Fibroblast of skin of left biceps (primary cell): Measurements from ENCODE around the gene CSTF2.
"Not testable (repeated sequence)": the region's sequence is repeated elsewhere in the genome, so short reads cannot be mapped to it uniquely, and the experiment has no call there.

Source experiments
- DNase-seq, 2 experiments: peaks; one replicate each; pipeline ENCODE4 v3.0.0-alpha.2; 2013; ENCODE audit warnings: low read depth in 2 of 2

CSTF2 gene, protein sequence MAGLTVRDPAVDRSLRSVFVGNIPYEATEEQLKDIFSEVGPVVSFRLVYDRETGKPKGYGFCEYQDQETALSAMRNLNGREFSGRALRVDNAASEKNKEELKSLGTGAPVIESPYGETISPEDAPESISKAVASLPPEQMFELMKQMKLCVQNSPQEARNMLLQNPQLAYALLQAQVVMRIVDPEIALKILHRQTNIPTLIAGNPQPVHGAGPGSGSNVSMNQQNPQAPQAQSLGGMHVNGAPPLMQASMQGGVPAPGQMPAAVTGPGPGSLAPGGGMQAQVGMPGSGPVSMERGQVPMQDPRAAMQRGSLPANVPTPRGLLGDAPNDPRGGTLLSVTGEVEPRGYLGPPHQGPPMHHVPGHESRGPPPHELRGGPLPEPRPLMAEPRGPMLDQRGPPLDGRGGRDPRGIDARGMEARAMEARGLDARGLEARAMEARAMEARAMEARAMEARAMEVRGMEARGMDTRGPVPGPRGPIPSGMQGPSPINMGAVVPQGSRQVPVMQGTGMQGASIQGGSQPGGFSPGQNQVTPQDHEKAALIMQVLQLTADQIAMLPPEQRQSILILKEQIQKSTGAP

DNA sequence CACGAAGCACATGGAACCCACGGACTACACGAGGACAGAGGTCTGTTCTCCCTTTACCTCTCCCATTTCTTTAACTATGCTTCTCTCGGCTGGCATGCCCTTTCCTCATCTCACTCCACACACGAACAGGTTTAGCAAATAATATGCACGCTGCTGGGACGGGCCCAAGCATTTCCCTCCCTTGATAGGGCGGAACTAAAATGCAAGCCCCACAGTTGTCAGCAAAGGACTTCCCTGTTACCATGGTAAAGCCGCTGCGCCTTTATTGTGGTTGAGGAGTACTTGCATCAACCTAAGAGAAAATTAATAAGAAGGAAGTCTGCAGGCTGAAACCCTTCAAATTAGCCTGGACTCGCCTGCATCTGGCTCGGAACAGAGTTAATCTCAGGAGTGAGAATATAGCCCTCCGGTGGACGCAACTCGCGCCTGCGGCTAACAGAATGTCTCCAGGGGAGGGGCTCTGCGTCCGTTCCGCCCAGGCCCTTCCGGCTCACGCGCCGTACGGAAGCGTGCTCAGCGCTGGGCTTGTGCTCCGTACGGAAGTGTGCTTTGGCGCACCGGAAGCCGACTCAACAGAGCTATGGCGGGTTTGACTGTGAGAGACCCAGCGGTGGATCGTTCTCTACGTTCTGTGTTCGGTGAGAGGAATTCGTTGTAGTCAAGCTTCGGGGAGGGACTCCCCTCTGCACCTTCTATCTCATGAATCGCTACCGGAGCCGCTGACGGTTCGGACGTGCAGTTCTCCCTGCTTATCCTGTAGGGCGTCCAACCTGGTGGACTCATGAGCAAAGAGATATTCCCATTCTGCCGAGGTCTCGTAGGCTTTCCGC lies at the start of gene CSTF2:
CSTF2 (plus strand) TSS at position 555 of the 830 bp plus-strand sequence; CDS start at position 581, 26 bp downstream.
- DNase-seq: peak; percentile 29 to 37

DNA sequence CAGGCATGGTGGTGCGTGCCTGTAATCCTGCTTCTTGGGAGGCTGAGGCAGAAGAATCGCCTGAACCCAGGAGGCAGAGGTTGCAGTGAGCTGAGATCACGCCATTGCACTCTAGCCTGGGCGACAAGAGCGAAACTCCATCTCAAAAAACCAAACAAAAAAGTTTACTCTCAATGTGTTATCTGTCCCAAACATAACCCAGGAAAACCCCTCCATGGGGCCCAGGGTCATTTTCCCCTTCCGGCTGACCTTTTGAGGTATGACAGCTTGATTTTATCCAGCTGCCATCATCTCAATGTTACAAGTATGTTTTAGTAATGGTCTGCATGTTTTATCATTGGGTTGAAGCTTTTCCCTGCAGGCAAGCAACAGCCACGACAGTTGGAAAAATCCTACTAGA lies 23.8 kb upstream of the CSTF2 start:
- DNase-seq: not testable (repeated sequence)

DNA sequence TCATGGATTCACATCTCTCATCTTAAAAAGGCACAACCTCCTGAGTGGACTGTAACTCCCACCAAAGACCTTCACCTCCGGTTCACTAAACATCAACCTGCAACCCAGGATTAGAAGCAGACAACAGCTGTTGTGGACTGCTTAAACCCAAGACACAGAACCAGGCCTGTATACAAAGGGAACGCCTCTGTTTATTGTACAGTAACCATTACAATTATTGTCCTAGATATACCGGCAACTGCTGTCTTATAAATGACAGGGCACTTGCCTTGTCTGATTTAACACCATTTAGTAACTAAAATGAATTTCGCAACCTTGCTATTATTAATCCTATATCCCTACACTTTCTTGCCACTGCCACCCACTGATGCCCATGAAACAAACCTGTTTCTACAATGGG lies 22.8 kb upstream of the CSTF2 start:
- DNase-seq: no peak

DNA sequence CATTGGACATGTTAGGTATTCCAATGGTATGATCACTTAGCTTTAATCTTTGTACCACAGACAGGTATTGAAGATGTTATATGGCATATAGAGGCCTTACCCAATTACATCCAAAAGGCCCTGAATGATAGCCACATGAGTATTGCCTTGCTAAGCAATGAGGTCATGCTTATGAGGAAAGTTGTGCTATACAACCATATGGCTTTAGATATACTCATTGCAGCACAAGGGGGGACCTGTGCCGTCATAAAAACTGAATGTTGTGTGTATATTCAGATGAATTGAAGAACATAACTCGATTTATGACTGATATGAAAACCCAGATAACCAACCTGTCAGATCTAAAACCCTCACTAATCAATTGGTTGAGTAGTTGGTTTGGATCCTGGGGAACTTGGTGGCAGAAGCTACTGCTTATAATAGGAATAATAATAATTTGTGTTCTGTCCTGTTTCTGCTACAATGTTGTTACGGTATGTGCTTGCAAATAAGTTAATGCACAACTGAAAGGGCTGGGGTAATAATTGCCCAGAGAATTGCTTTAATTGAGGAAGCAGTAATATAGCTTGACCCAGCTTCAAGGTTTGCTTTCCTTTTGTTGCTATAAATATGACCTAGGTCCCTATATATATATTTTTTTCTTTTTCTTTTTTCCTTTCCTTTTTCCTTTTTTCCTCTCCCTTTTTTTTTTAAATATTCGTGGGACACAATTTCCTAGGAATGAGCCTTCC lies 21.5 kb upstream of the CSTF2 start:
- DNase-seq: no peak

DNA sequence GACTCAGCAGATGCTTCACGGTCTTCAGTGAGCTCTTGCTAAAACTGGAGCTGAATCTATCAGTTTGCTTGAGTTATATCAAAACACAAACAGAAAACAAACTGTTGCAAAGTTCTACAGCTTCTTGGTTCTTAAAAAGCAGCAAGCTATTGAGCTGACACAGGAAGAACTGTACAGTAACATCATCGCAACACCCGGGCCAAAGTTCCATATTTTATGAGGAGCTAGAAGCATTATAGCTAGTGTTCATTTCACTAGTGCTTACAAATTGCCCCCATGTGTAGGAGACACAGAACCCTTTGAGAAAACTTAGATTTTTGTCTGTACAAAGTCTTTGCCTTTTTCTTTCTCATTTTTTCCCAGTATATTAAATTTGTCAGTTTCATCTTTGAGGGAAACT lies 17.3 kb upstream of the CSTF2 start:
- DNase-seq: no peak

DNA sequence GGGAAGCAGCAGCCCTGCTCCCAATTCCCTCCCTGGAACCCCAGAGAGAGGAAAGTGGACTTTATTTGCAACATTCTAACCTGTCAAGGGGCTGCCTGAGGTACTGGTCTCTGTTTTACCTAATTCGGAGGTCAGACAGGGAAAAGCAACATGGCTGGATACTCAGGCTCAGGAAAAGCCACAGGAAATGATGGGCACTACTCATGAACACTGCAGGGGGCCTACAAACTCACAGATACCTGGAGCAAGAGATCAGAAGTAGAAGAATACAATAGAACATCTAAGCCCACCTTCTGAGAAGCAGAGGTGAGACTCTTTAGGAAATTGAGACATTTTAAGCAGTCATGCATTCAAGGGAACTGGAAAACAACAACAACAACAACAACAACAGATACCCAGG lies 15.4 kb upstream of the CSTF2 start:
- DNase-seq: no peak

DNA sequence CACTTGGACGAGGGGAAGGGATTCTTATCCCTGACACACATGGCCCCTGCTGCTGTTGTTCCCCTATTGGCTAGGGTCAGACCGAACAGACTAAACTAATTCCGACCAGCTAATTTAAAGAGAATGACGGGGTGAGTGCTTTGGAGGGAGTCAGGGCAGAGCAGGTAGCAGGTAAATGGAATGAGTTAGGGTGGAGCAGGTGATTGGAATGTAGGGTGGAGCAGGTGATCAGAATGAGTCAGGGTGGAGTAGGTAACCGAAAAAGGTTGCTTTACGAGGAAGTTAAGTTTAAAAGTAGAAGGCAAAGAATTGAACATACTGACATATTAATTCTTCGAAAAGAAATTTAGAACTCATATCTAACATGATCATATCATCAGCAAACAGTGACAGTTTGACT lies 11.9 kb upstream of the CSTF2 start:
- DNase-seq: not testable (repeated sequence)

DNA sequence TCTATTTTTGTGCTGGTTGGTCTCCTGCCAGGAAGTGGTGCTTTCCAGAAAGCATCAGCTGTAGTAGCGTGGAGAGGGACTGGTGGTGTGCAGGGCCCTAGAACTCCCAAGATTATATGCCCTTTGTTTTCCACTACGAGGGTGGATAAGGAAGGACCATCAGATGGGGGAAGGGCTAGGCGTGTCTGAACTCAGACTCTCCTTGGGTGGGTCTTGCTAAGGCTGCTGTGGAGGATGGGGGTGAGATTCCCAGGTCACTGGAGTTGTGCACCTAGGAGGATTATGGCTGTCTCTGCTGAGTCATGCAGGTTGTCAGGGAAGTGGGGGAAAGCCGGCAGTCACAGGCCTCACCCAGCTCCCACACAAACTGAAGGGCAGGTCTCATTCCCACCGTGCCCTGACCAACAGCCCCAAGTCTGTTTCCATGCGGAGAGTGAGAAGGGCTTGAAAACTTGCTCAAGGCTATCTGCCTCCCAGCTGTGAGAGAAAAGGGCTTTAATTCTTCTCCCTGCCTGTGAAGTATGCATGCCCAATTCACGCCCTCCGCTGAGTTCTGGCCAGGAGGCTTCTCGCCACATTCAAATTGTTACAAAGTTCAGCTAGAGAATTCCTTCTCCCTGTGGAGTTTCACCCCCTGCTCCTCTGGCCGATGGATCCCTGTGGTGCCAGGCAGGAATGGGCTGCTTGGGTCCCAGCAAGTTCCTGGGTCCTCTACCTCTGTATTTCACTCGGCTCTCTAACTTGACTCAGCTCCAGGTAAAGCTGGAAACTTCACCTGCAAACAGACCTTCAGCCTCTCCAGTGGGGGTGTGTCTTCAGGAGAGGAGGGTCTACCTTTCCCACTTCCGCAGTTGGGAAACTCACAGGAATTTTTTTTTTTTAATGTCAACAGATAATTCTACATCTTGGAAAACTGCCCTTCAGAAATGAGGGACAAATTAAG lies 7.7 kb upstream of the CSTF2 start:
- DNase-seq: no peak

DNA sequence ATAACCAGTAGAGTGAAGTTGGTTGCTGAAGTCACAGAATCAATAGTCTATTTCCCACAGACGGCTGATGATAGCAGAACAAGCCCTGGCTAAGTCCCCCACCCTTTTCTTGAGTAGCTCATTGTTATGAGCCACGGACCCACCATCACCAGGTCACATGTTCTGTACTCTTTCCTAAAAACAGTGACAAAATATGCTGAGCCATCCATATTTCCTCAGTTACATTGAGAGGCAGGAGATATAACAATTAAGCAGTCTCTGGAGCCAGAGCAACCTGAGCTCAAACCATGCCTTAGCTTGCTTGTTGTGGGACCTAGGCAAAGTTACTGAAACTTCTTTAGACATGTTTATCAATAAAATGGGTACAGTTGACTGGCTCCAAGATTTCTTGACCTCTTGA lies 2.9 kb upstream of the CSTF2 start:
- no peak for DNase-seq

DNA sequence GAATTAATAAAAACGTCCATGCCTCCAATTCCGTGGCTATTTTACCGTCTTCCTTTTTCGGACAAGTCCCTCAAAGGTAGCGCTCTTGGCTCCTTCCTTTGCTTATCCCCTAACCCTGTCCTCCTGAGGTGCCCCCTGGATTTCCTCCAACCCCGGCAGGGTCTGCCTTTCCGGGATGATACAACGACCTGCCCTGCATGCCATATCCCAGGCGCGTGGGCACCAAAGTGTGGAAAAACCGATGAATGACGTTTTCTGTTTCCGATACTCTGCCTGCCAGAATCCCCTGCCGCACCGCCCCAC lies 706 bp upstream of the CSTF2 start:
- no peak for DNase-seq

DNA sequence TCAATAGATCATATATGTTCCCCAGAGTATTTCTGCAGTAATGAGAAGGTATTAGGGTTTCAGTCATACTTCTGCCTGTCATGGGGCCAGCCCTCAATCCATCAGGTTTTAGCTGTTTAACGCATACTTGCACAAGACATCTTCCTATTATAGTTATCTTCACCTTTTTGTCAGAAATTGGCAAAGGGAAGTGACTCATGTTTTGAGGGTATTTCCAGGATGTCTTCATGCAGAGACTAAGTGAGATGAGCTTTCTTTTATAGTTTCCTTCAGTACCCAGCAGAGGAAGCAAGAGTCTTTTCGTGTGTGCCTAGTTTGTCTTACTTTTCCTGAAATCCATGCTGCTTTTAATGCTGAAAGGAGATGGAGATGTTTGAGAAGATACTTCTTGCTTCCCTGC lies 9.5 kb downstream of the CSTF2 start:
- DNase-seq: no peak

DNA sequence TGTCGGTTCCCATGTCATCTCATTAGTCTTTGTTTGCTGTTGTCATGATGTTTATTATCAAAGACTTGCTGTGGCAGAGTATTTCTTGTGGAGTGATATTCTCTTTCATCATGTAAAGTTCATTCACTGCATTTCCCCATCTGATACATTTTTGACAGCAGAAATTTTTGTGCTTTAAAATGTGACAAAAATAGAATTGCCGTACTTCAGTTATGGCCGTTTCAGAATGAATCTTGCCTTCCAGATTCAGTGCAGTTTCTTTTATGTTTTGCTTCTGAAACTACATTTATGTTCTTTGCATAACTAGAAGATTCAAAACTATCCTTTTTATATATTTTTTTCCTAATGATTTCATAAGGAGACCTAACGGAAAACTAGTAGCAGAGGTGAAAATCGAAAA lies 10.0 kb downstream of the CSTF2 start:
- DNase-seq: no peak

DNA sequence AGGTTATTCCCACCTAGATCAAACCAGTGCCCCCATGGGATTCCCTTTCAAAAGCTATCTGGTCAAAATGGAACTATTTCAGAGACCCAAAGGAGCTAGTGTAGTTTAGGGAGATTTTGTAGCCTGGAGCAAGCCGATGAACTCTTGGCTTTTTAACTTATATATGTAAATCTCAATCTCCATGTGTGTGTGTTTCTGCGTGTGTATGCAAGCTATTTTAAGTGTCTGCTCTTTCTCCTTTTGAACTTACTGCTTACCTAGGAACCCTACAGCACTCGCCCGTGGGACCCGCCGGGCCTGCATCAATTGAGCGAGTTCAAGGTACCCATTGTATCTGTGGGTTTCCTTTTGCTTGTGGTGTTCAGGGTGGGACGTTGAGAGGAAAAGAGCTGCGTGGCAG lies 10.4 kb downstream of the CSTF2 start:
- DNase-seq: no peak

DNA sequence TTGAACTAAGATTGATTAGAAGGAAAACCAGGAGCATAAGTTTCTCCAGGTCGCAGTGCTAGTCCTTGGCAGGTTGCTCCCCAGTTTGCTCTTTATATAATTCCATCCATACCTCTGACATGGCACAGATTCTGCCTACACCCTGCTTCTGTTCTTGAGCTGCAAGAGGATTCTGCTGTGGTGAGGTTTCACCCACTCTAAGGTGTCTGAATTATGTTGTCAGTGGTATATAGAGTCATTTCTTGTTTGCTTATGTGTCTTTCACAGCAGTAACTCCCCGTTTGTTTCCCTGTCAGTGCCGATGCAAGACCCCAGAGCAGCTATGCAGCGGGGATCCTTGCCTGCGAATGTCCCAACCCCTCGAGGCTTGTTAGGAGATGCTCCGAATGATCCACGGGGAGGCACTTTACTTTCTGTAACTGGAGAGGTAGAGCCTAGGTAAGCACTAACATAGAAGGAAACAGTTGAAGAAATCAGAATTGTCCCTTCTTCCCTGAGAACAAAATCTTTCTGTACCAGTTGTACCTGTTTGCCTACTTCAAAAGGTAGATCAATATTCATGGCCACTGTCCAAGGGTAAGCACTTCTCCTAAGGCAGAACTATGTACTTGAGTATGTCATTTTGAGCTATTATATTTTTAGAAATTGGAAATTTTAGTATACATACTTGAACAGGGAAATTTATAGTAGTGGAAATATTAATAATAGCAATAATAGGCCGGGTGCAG lies 11.2 kb downstream of the CSTF2 start:
- DNase-seq: no peak

DNA sequence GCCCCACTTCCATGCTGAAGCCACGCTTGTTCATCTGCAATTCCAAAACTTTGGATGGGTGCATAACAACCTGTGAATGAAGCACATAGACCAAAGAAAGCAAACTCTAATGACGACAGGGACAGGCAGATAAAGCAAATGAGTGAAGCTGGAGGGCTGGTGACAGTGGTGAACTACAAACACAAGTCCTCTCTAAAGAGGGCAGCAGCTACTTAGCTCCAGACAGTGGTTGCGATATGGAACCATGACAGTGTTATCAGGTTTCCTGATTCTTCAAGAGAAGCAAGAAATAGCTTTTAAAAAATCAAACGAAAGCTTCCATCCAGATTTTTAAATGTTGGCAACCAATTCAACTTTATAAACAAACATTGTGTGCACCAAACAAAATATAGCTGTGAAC lies 30.1 kb downstream of the CSTF2 start:
- DNase-seq: no peak

DNA sequence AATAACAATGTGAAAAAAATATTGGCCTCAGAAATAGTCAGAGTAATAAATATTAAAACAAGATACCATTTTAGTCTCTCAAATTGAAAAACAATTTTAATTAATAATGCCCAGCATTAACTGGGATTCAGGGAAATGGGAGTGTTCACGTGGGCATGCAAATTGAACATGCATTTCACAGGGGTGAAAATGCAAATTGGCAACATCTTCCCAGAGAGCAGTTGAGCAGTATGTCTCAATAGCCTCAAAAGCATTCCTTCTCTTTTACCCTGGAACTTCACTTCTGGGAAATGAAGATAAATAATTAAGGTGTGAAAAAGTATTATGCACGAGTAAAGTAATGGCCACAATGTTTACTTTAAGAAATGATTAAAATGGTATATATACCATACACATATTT lies 32.6 kb downstream of the CSTF2 start:
- no peak for DNase-seq

DNA sequence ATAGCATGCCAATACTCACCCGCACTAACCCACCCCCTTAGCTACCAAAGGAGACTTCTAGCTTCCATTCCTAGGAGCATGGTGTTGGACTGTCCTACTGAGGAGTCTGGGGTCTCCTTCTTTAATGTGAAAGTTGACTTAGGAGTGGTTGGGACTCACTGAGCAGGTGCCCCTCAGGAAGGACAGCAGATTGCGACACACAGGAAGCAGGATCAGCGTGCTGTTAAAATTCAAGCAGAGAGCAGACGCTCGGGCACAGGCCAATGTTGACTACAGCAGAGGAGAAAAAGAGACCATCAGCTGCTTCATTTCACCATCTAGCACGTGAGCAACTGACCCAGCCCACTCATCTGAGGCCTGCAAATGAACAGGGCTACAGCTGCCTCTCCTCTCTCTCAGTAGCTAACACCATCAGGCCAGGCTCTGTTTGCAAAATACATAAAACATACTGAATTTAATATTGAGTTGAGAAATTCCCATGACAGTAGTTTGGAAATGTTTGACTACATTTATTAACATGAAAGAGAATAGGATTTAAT lies 43.2 kb downstream of the CSTF2 start:
- no peak for DNase-seq

DNA sequence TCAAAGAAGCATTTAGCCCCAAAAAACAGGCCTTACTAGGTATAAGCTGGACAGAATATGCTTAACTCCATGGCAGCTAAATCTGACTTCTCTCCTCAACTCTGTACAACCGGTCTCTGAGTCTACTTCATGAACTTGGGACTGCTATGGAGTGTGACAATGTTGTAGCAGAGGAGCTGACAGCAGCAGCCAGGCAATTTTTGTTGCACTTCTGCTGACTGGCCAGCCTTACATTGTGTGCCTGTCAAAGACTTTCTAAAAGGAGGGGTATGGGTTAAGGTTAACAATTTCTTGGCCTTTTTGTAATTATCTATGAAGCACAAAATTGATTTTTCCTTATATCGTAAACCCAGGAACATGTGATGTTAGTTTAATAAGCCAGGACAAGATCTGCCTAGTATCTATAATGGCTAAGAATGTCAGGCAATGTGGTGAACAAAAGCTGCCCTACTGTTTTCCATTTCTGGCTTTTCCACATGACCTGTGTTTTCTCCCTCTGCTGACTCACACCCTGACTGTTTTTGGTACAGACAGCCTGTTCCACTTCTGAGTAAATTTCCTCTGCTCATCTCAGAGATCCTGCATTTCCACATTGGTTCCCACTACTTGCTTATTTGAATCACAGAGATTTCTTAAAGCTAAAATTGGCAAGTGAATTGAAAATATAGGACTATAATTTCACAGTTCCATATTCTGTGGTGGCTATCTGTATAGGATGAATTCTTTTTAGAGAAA lies 44.6 kb downstream of the CSTF2 start:
- DNase-seq: no peak

DNA sequence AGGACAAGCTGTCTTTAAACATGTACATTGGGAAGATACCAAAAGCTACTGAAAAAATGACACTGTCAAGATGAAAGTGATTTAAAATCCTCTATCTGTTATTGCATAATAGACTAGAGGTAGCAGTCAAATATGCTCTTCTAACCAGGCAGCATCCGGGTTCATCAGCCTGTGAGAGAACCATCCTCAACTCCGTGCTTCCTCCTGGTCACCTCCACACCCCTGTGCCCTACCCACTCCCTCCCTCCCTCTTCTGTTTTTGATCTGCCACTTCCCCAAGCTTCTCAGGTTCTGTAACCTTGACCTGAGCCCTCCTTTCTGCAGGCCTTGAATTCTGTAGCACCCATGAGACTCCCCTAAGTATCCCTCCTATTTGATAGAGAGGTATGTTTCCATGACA lies 48.1 kb downstream of the CSTF2 start:
- no peak for DNase-seq
